ENCODE results near the gene RTP5. TPM values are rescaled to one million over a fixed set of nuclear protein-coding genes. Genes with fewer than 3 reads are reported as not detected.

RTP5 gene
- total RNA-seq, 2 donors from 2014 or later: not detected

DNA sequence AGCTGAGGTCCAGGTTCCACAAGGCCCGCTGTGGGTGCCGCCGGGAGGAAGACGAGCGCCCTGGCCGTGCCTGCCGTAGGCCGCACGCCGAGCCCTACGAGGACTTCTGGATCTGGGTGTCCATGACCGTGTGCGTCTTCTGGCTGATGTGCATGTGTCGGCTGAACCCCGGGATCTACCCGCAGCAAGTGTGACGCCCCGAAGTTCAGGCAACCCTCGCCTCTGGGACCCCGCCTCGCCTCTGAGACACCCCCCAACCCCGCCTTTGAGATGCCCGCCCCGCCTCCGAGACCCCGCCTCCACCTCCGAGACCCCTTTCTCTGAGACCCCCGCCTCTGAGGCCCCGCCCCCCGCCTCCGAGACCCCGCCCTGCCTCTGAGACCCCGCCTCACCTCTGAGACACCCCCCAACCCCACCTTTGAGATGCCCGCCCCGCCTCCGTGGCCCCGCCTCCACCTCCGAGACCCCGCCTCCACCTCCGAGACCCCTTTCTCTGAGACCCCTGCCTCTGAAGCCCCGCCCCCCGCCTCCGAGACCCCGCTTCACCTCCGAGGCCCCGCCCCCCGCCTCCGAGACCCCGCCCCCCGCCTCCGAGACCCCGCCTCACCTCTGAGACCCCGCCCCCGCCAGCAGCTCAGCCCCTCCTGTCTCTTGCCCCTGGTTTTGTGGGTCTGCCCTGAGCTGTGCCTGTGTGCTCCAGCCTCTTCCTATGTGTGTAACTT lies 3.7 kb downstream of the RTP5 start:
- H3K27ac Mint-ChIP-seq: no peak overlapping the region
- 93 to 98% methylated on average over 20 to 50 of the region's 54 CpGs for WGBS, 2 experiments (ENCODE audit: insufficient coverage in 1 of 2, insufficient read length in 1 of 2)
- TF ChIP-seq, protein P1, sequence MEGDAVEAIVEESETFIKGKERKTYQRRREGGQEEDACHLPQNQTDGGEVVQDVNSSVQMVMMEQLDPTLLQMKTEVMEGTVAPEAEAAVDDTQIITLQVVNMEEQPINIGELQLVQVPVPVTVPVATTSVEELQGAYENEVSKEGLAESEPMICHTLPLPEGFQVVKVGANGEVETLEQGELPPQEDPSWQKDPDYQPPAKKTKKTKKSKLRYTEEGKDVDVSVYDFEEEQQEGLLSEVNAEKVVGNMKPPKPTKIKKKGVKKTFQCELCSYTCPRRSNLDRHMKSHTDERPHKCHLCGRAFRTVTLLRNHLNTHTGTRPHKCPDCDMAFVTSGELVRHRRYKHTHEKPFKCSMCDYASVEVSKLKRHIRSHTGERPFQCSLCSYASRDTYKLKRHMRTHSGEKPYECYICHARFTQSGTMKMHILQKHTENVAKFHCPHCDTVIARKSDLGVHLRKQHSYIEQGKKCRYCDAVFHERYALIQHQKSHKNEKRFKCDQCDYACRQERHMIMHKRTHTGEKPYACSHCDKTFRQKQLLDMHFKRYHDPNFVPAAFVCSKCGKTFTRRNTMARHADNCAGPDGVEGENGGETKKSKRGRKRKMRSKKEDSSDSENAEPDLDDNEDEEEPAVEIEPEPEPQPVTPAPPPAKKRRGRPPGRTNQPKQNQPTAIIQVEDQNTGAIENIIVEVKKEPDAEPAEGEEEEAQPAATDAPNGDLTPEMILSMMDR (conservative IDR thresholded peaks at IDR 0.05): no peak
- peaks cover 4% of the 10 kb centered on the region for H3K36me3 Mint-ChIP-seq (ENCODE audit: low read depth)
- H3K4me1 Mint-ChIP-seq: no peaks in the 10 kb centered on the region
- no peaks in the 10 kb centered on the region for H3K27me3 Mint-ChIP-seq (ENCODE audit: insufficient read depth)
- Histone ChIP-seq H3K9me3 (ENCODE audit: control insufficient read depth, low read length) (peaks cover 16% of the 10 kb centered on the region), H3K4me3 (ENCODE audit: low read length) (no peak overlapping the region), H3K36me3 (ENCODE audit: control insufficient read depth, insufficient read depth, low read length) (no peaks in the 10 kb centered on the region), H3K9ac (ENCODE audit: extremely low read depth, low read length, poor library complexity, severe bottlenecking) (no peak overlapping the region), H3K27ac (ENCODE audit: low read depth, low read length) (no peak overlapping the region), H3K27me3 (ENCODE audit: control insufficient read depth, insufficient read depth, low read length, poor library complexity, severe bottlenecking) (no peaks in the 10 kb centered on the region), H3K4me1 (ENCODE audit: control insufficient read depth, insufficient read depth, low read length) (no peaks in the 10 kb centered on the region)
- H3K4me3 Mint-ChIP-seq: no peak overlapping the region
- no peak for DNase-seq
- H3K9me3 Mint-ChIP-seq: peaks cover 20% of the 10 kb centered on the region

DNA sequence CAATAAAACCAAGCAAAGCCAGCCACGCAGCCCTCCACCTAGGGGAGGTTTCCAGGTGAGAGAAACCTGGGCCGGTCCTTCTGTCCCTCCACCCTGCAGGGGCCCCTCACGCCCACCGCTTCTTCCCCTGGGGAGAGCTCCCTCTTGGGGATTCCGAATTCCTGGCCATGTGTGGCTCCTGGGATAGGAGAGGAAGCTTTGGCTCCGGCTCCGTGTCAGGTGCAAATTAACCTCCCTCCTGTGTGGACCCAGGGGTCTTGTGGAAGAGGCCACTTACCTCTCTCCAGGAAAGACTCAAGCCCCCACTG lies 4.2 kb downstream of the RTP5 start:
- H3K27me3 Mint-ChIP-seq (ENCODE audit: insufficient read depth): no peaks in the 10 kb centered on the region
- DNase-seq: no peak
- H3K27ac Mint-ChIP-seq: no peak overlapping the region
- Histone ChIP-seq H3K4me3 (ENCODE audit: low read length) (no peak overlapping the region), H3K36me3 (ENCODE audit: control insufficient read depth, insufficient read depth, low read length) (no peaks in the 10 kb centered on the region), H3K27ac (ENCODE audit: low read depth, low read length) (no peak overlapping the region), H3K4me1 (ENCODE audit: control insufficient read depth, insufficient read depth, low read length) (no peaks in the 10 kb centered on the region), H3K27me3 (ENCODE audit: control insufficient read depth, insufficient read depth, low read length, poor library complexity, severe bottlenecking) (no peaks in the 10 kb centered on the region), H3K9ac (ENCODE audit: extremely low read depth, low read length, poor library complexity, severe bottlenecking) (no peak overlapping the region), H3K9me3 (ENCODE audit: control insufficient read depth, low read length) (peaks cover 16% of the 10 kb centered on the region)
- H3K4me3 Mint-ChIP-seq: no peak overlapping the region
- H3K9me3 Mint-ChIP-seq: peaks cover 20% of the 10 kb centered on the region
- peaks cover 4% of the 10 kb centered on the region for H3K36me3 Mint-ChIP-seq (ENCODE audit: low read depth)
- WGBS, 2 experiments (ENCODE audit: insufficient coverage in 1 of 2, insufficient read length in 1 of 2): 88 to 90% methylated on average over 2 to 7 of the region's 7 CpGs
- TF ChIP-seq, protein P1 (conservative IDR thresholded peaks at IDR 0.05): no peak
- no peaks in the 10 kb centered on the region for H3K4me1 Mint-ChIP-seq

DNA sequence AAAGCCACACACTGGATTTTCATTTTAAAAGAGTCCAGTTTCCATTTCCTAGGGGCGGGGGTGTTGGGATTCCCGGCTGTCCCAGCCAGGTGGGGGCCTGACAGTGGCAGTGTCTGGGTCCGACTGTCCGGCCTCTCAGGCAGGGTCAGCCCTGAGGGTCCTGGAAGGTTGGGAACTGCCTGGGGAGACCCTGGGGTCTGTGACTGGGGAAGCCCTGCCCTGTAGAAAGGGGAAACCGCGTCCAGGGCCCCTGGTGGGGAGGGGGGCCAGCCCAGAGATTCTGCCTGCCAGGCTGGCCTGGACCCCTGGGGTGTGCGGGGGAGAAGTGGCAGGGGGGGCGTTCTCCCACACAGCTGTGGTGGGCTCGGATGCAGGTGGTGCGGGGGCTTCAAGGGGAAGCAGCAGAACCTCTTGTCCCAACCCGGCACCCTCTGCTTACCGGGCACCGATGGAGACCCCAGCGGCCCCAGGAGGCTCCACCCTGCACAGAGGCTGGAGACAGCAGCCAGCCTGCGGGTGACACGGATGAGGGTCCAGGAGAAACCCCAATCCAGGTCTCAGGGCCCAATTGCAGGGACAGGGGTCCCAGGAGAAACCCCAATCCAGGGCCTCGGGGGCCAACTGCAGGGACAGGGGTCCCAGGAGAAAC lies 4.9 kb downstream of the RTP5 start:
- Histone ChIP-seq H3K4me1 (ENCODE audit: control insufficient read depth, insufficient read depth, low read length) (no peaks in the 10 kb centered on the region), H3K9me3 (ENCODE audit: control insufficient read depth, low read length) (peaks cover 16% of the 10 kb centered on the region), H3K27me3 (ENCODE audit: control insufficient read depth, insufficient read depth, low read length, poor library complexity, severe bottlenecking) (no peaks in the 10 kb centered on the region), H3K9ac (ENCODE audit: extremely low read depth, low read length, poor library complexity, severe bottlenecking) (no peak overlapping the region), H3K4me3 (ENCODE audit: low read length) (no peak overlapping the region), H3K27ac (ENCODE audit: low read depth, low read length) (no peak overlapping the region), H3K36me3 (ENCODE audit: control insufficient read depth, insufficient read depth, low read length) (no peaks in the 10 kb centered on the region)
- Mint-ChIP-seq H3K4me3 (no peak overlapping the region), H3K36me3 (ENCODE audit: low read depth) (peaks cover 4% of the 10 kb centered on the region), H3K27me3 (ENCODE audit: insufficient read depth) (no peaks in the 10 kb centered on the region), H3K9me3 (peaks cover 20% of the 10 kb centered on the region), H3K27ac (no peak overlapping the region), H3K4me1 (no peaks in the 10 kb centered on the region)
- 92 to 98% methylated on average over 7 to 17 of the region's 17 CpGs for WGBS, 2 experiments (ENCODE audit: insufficient coverage in 1 of 2, insufficient read length in 1 of 2)
- TF ChIP-seq, protein P1 (conservative IDR thresholded peaks at IDR 0.05): no peak
- DNase-seq: no peak

Measured in endodermal cell (in vitro differentiated cells).